Measurements from ENCODE around the gene GPN2.
"Not testable (repeated sequence)": the region's sequence is repeated elsewhere in the genome, so short reads cannot be mapped to it uniquely, and the experiment has no call there.

The GPN2 gene

GRCh38 chr1:26857473-26858060, 32.5 kb downstream of the GPN2 start:
- DNase-seq (ENCODE audit: low spot score) = no peak
- no peak overlapping the region for H3K27ac Mint-ChIP-seq
- no peak overlapping the region for H3K4me3 Mint-ChIP-seq
- H3K36me3 Mint-ChIP-seq (ENCODE audit: low read depth) = peaks cover 24% of the 10 kb centered on the region
- no peaks in the 10 kb centered on the region for H3K9me3 Mint-ChIP-seq
- no peaks in the 10 kb centered on the region for H3K27me3 Mint-ChIP-seq (ENCODE audit: low read depth)
- H3K4me1 Mint-ChIP-seq (ENCODE audit: low read depth) = peaks cover 4% of the 10 kb centered on the region

- Mint-ChIP-seq H3K4me3 (no peak overlapping the region), H3K4me1 (ENCODE audit: low read depth) (no peaks in the 10 kb centered on the region), H3K27me3 (ENCODE audit: low read depth) (no peaks in the 10 kb centered on the region), H3K36me3 (ENCODE audit: low read depth) (peaks cover 31% of the 10 kb centered on the region), H3K9me3 (no peaks in the 10 kb centered on the region), H3K27ac (no peak overlapping the region)
- no peak for DNase-seq (ENCODE audit: low spot score)
Observed at GRCh38 chr1:26856604-26857469, 33.2 kb downstream of the GPN2 start.

DNA sequence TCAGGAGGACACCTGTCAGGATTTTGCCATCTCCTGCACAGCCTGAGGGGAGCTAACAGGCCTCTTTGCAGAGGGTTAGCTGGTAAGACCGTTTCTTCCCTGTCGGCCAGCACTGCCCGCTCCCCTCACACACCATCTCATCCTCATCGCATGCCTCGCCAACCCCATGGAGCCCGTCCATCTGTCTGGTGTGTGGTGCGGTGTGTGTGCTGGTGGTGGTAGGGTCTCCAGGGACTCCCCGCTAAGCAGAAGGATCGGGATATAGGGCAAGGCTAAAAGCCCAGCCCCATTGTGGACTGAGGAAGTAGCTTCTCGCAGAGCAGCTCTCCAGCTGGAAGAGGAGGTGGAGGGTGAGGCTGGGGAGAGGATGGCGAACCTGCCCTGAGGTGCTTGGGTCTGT, 33.9 kb downstream of the GPN2 start:
- H3K4me1 Mint-ChIP-seq (ENCODE audit: low read depth) = no peaks in the 10 kb centered on the region
- H3K36me3 Mint-ChIP-seq (ENCODE audit: low read depth) = peaks cover 37% of the 10 kb centered on the region
- no peak overlapping the region for H3K4me3 Mint-ChIP-seq
- DNase-seq (ENCODE audit: low spot score) = no peak
- no peaks in the 10 kb centered on the region for H3K27me3 Mint-ChIP-seq (ENCODE audit: low read depth)
- H3K27ac Mint-ChIP-seq = no peak overlapping the region
- H3K9me3 Mint-ChIP-seq = no peaks in the 10 kb centered on the region

- Mint-ChIP-seq H3K9me3 (no peaks in the 10 kb centered on the region), H3K4me3 (no peak overlapping the region), H3K27me3 (ENCODE audit: low read depth) (no peaks in the 10 kb centered on the region), H3K36me3 (ENCODE audit: low read depth) (peaks cover 37% of the 10 kb centered on the region), H3K4me1 (ENCODE audit: low read depth) (no peaks in the 10 kb centered on the region), H3K27ac (peak overlapping the region; percentile 15)
- DNase-seq (ENCODE audit: low spot score) = no peak
Observed at GRCh38 chr1:26855636-26856035, 34.4 kb downstream of the GPN2 start.

DNA sequence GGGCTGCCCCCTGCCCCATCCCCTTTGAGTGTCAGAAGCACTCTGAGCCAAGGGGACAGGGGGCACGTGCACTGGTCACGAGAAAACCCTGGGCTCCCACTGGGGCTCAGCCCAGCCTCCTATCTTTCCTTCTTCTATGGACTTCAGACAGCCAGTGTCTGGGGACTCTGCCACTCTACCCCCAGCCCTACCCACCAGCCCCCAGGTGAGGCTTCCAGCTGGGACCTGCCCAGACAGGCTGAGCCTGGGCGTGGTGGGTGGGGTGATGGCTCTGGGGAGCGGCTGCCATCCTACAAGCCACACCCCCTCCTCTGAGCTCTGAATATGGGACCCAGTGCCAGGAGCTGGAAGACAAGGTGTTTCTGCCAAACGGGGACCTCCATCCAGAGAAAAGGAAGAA, 35.2 kb downstream of the GPN2 start:
- H3K27me3 Mint-ChIP-seq (ENCODE audit: low read depth) = no peaks in the 10 kb centered on the region
- no peak overlapping the region for H3K4me3 Mint-ChIP-seq
- peaks cover 41% of the 10 kb centered on the region for H3K36me3 Mint-ChIP-seq (ENCODE audit: low read depth)
- no peak overlapping the region for H3K27ac Mint-ChIP-seq
- H3K9me3 Mint-ChIP-seq = no peaks in the 10 kb centered on the region
- DNase-seq (ENCODE audit: low spot score) = no peak
- no peaks in the 10 kb centered on the region for H3K4me1 Mint-ChIP-seq (ENCODE audit: low read depth)

GRCh38 chr1:26853600-26853999, 36.5 kb downstream of the GPN2 start:
- Mint-ChIP-seq H3K4me3 (no peak overlapping the region), H3K36me3 (ENCODE audit: low read depth) (peaks cover 45% of the 10 kb centered on the region), H3K4me1 (ENCODE audit: low read depth) (no peaks in the 10 kb centered on the region), H3K27me3 (ENCODE audit: low read depth) (no peaks in the 10 kb centered on the region), H3K27ac (no peak overlapping the region), H3K9me3 (no peaks in the 10 kb centered on the region)
- no peak for DNase-seq (ENCODE audit: low spot score)

- no peak overlapping the region for H3K27ac Mint-ChIP-seq
- no peaks in the 10 kb centered on the region for H3K4me1 Mint-ChIP-seq (ENCODE audit: low read depth)
- H3K27me3 Mint-ChIP-seq (ENCODE audit: low read depth) = no peaks in the 10 kb centered on the region
- DNase-seq (ENCODE audit: low spot score) = peak; percentile 62
- H3K9me3 Mint-ChIP-seq = no peaks in the 10 kb centered on the region
- no peak overlapping the region for H3K4me3 Mint-ChIP-seq
- peaks cover 48% of the 10 kb centered on the region for H3K36me3 Mint-ChIP-seq (ENCODE audit: low read depth)
Observed at GRCh38 chr1:26853156-26853555, 36.9 kb downstream of the GPN2 start.

DNA sequence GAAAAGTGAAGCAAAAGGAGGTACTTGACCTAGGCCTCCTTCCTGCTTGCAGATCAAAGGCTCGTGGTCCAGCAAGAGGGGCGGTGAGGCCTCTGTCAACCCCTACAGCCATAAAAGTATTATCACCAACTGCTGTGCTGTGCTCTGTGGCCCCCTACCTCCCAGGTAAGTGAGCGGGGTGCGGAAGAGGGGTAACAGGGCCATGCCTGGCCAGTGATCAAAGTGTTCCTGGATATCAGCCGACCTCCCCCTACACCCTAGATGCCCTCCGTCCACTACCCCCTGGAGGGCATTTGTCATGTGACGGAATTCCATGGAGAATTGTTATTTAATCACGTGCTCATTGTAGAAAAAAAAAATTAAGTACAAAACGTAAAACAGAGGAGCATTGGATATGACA, 37.4 kb downstream of the GPN2 start:
- Mint-ChIP-seq H3K27ac (no peak overlapping the region), H3K9me3 (no peaks in the 10 kb centered on the region), H3K27me3 (ENCODE audit: low read depth) (no peaks in the 10 kb centered on the region), H3K4me3 (no peak overlapping the region), H3K4me1 (ENCODE audit: low read depth) (no peaks in the 10 kb centered on the region), H3K36me3 (ENCODE audit: low read depth) (peaks cover 50% of the 10 kb centered on the region)
- DNase-seq (ENCODE audit: low spot score) = no peak

DNA sequence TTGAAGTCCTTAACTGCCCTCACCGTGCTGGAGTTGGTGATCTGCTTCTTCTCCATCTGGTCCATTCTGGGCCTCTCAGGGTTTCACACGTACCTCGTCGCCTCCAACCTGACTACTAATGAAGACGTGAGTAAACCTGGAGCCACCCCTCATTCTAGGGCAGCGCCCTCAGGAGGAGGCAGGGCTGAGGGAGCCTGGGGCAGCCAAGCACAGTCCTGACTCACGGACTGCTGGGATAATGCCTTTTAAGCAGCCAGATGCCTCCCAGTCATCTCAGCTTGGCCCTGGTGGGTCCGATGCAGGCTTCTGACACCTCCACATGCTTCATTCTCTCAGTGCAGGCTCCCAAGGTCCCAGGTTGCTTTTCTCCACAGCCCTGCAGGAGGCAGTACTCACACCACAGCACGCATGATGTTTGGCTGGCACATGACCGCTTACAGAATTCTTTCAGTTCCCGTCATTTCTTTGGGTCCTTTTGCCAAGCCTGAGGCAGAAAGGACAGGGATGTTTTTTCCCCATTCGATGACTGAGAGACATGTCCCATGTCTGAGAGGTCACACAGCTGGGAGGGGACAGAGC, 38.9 kb downstream of the GPN2 start:
- H3K9me3 Mint-ChIP-seq = no peaks in the 10 kb centered on the region
- H3K4me3 Mint-ChIP-seq = no peak overlapping the region
- no peak for DNase-seq (ENCODE audit: low spot score)
- H3K27ac Mint-ChIP-seq = no peak overlapping the region
- no peaks in the 10 kb centered on the region for H3K27me3 Mint-ChIP-seq (ENCODE audit: low read depth)
- peaks cover 54% of the 10 kb centered on the region for H3K36me3 Mint-ChIP-seq (ENCODE audit: low read depth)
- no peaks in the 10 kb centered on the region for H3K4me1 Mint-ChIP-seq (ENCODE audit: low read depth)

DNA sequence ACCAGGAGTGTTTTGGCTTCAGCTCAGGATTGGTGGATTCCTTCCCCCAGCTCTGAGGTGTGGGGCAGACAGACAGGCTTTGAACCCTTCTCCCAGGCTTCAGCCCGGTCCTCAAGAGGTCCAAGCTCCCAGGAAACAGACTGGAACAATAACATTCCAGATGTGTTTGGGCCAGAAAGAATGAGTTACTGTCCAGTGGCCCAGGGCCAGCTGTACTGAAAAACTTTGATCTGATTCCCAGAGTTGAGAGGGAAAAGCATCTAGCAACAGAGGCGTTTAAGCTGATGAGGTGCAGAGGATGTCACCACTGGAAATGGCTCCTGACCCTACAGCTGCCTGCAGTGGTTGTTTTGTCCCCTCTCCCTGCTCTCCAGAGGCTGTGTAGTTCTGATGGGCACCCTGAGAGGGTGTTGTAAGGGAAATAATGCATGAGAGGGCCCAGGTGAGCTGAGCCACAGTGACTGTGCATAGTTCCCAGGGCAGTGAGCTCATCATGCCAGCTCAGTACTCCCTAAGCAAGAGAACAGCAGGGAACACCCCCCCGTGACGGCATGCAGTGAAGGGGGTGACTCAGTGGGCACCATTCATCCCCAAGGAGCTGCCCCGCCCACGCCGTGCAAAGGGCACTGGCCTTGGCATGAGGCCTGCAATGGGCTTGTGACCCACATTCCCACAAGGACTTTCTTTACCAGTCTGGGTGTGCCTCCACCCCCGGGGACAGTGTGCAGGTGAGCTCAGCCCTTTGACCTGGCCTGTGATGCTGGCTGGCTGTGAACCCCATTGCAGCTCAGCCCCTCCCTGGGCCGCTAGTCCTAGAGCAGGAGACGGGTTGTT, 40.9 kb downstream of the GPN2 start:
- Mint-ChIP-seq H3K4me3 (no peak overlapping the region), H3K27me3 (ENCODE audit: low read depth) (no peaks in the 10 kb centered on the region), H3K4me1 (ENCODE audit: low read depth) (no peaks in the 10 kb centered on the region), H3K27ac (no peak overlapping the region), H3K9me3 (no peaks in the 10 kb centered on the region), H3K36me3 (ENCODE audit: low read depth) (peaks cover 51% of the 10 kb centered on the region)
- DNase-seq (ENCODE audit: low spot score) = no peak

- H3K27ac Mint-ChIP-seq = no peak overlapping the region
- H3K4me1 Mint-ChIP-seq (ENCODE audit: low read depth) = no peaks in the 10 kb centered on the region
- H3K36me3 Mint-ChIP-seq (ENCODE audit: low read depth) = peaks cover 47% of the 10 kb centered on the region
- H3K27me3 Mint-ChIP-seq (ENCODE audit: low read depth) = no peaks in the 10 kb centered on the region
- H3K9me3 Mint-ChIP-seq = no peaks in the 10 kb centered on the region
- no peak for DNase-seq (ENCODE audit: low spot score)
- no peak overlapping the region for H3K4me3 Mint-ChIP-seq
Observed at GRCh38 chr1:26848499-26848898, 41.6 kb downstream of the GPN2 start.

DNA sequence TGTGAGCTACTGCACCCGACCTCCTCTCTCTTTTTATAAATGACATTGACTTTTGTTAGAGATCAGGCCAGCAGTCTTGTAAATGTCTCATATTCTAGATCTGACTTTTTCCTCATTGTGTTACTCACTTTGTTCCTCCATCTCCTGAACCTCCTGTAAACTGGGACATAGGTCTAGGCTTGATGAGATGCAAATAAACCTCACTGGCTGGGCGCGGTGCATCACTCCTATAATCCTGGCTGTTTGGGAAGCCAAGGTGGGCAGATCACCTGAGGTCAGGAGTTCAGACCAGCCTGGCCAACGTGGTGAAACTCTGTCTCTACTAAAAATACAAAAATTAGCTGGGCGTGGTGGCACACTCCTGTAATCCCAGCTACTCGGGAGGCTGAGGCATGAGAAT, 42.3 kb downstream of the GPN2 start:
- H3K27me3 Mint-ChIP-seq (ENCODE audit: low read depth); H3K9me3 Mint-ChIP-seq; H3K27ac Mint-ChIP-seq; DNase-seq (ENCODE audit: low spot score); H3K4me3 Mint-ChIP-seq; H3K4me1 Mint-ChIP-seq (ENCODE audit: low read depth): not testable (repeated sequence)
- H3K36me3 Mint-ChIP-seq (ENCODE audit: low read depth) = peaks cover 43% of the 10 kb centered on the region

GRCh38 chr1:26844424-26845196, 45.5 kb downstream of the GPN2 start:
- Mint-ChIP-seq H3K27me3 (ENCODE audit: low read depth) (no peaks in the 10 kb centered on the region), H3K36me3 (ENCODE audit: low read depth) (peaks cover 33% of the 10 kb centered on the region), H3K9me3 (no peaks in the 10 kb centered on the region), H3K27ac (no peak overlapping the region), H3K4me1 (ENCODE audit: low read depth) (no peaks in the 10 kb centered on the region), H3K4me3 (no peak overlapping the region)
- no peak for DNase-seq (ENCODE audit: low spot score)
